ENCODE results near the gene WNK1. TPM values are rescaled to one million over a fixed set of nuclear protein-coding genes. Genes with fewer than 3 reads are reported as not detected.

The WNK1 gene
- total RNA-seq, 1 donor from 2014 or later, result 215 TPM

DNA sequence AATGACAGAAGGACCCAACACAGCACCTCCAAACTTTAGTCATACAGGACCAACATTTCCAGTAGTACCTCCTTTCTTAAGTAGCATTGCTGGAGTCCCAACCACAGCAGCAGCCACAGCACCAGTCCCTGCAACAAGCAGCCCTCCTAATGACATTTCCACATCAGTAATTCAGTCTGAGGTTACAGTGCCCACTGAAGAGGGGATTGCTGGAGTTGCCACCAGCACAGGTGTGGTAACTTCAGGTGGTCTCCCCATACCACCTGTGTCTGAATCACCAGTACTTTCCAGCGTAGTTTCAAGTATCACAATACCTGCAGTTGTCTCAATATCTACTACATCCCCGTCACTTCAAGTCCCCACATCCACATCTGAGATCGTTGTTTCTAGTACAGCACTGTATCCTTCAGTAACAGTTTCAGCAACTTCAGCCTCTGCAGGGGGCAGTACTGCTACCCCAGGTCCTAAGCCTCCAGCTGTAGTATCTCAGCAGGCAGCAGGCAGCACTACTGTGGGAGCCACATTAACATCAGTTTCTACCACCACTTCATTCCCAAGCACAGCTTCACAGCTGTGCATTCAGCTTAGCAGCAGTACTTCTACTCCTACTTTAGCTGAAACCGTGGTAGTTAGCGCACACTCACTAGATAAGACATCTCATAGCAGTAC is 132.5 kb downstream of the WNK1 start:
- intact Hi-C loops (cut with DNase I), result no loop called here
- DNase-seq (no peak), ATAC-seq (no peak)
- no peak overlapping the region for H3K27ac ChIP-seq
- peaks cover 100% of the 10 kb centered on the region for H3K36me3 ChIP-seq
- TF ChIP-seq, protein P1, sequence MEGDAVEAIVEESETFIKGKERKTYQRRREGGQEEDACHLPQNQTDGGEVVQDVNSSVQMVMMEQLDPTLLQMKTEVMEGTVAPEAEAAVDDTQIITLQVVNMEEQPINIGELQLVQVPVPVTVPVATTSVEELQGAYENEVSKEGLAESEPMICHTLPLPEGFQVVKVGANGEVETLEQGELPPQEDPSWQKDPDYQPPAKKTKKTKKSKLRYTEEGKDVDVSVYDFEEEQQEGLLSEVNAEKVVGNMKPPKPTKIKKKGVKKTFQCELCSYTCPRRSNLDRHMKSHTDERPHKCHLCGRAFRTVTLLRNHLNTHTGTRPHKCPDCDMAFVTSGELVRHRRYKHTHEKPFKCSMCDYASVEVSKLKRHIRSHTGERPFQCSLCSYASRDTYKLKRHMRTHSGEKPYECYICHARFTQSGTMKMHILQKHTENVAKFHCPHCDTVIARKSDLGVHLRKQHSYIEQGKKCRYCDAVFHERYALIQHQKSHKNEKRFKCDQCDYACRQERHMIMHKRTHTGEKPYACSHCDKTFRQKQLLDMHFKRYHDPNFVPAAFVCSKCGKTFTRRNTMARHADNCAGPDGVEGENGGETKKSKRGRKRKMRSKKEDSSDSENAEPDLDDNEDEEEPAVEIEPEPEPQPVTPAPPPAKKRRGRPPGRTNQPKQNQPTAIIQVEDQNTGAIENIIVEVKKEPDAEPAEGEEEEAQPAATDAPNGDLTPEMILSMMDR (IDR thresholded peaks at IDR 0.05), result no peak
- H3K27me3 ChIP-seq, result no peaks in the 10 kb centered on the region
- no peaks in the 10 kb centered on the region for H3K9me3 ChIP-seq
- H3K4me1 ChIP-seq, result no peaks in the 10 kb centered on the region
- H3K4me3 ChIP-seq, result no peak overlapping the region

DNA sequence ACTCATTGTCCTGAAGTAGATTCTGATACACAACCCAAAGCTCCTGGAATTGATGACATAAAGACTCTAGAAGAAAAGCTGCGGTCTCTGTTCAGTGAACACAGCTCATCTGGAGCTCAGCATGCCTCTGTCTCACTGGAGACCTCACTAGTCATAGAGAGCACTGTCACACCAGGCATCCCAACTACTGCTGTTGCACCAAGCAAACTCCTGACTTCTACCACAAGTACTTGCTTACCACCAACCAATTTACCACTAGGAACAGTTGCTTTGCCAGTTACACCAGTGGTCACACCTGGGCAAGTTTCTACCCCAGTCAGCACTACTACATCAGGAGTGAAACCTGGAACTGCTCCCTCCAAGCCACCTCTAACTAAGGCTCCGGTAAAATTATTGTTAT is 133.3 kb downstream of the WNK1 start:
- H3K36me3 ChIP-seq, result peaks cover 100% of the 10 kb centered on the region
- H3K27ac ChIP-seq, result no peak overlapping the region
- DNase-seq (no peak), ATAC-seq (no peak)
- H3K4me3 ChIP-seq, result no peak overlapping the region
- H3K4me1 ChIP-seq, result no peaks in the 10 kb centered on the region
- TF ChIP-seq, protein P1 (IDR thresholded peaks at IDR 0.05), result no peak
- H3K27me3 ChIP-seq, result no peaks in the 10 kb centered on the region
- intact Hi-C loops (cut with DNase I), result no loop called here
- H3K9me3 ChIP-seq, result no peaks in the 10 kb centered on the region

GRCh38 chr12:886206-886605 is 133.8 kb downstream of the WNK1 start:
- H3K9me3 ChIP-seq, result no peaks in the 10 kb centered on the region
- TF ChIP-seq, protein P1 (IDR thresholded peaks at IDR 0.05), result no peak
- H3K4me3 ChIP-seq, result no peak overlapping the region
- H3K27ac ChIP-seq, result no peak overlapping the region
- ATAC-seq (no peak), DNase-seq (no peak)
- H3K27me3 ChIP-seq, result no peaks in the 10 kb centered on the region
- H3K4me1 ChIP-seq, result no peaks in the 10 kb centered on the region
- H3K36me3 ChIP-seq, result peaks cover 100% of the 10 kb centered on the region
- intact Hi-C loops (cut with DNase I), result no loop called here

DNA sequence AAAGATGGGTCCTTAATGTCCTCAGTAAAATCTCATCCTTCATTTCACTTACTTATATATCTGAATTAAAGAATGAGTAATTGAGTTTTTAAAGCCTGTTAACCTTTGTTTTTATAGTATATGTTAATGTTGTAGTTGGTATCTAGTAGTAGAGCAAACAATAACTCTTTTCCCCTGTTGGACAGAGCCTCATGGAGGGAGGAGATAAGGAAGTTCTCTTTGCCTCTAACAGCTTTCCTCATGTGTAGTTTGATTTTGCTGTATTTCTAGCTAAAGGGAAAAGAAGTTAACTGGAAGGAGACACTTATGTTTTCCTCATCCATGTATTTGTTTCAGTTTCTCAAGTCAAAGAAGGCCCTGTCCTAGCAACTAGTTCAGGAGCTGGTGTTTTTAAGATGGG is 141.8 kb downstream of the WNK1 start:
- no peak overlapping the region for H3K4me3 ChIP-seq
- DNase-seq (no peak), ATAC-seq (no peak)
- H3K9me3 ChIP-seq, result no peaks in the 10 kb centered on the region
- H3K36me3 ChIP-seq, result peaks cover 90% of the 10 kb centered on the region
- intact Hi-C loops (cut with DNase I), result no loop called here
- TF ChIP-seq, protein P1 (IDR thresholded peaks at IDR 0.05), result no peak
- no peaks in the 10 kb centered on the region for H3K4me1 ChIP-seq
- H3K27ac ChIP-seq, result no peak overlapping the region
- H3K27me3 ChIP-seq, result no peaks in the 10 kb centered on the region

DNA sequence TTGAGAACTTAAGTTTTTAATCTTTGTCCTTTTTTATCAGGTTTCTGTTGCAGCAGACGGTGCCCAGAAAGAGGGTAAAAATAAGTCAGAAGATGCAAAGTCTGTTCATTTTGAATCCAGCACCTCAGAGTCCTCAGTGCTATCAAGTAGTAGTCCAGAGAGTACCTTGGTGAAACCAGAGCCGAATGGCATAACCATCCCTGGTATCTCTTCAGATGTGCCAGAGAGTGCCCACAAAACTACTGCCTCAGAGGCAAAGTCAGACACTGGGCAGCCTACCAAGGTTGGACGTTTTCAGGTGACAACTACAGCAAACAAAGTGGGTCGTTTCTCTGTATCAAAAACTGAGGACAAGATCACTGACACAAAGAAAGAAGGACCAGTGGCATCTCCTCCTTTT is 143.7 kb downstream of the WNK1 start:
- Histone ChIP-seq H3K27me3 (no peaks in the 10 kb centered on the region), H3K36me3 (peaks cover 90% of the 10 kb centered on the region), H3K4me3 (no peak overlapping the region), H3K4me1 (no peaks in the 10 kb centered on the region), H3K27ac (no peak overlapping the region), H3K9me3 (no peaks in the 10 kb centered on the region)
- DNase-seq (no peak), ATAC-seq (no peak)
- TF ChIP-seq, protein P1 (IDR thresholded peaks at IDR 0.05), result no peak
- intact Hi-C loops (cut with DNase I), result no loop called here

GRCh38 chr12:897386-897785 is 145.0 kb downstream of the WNK1 start:
- no peak overlapping the region for H3K4me3 ChIP-seq
- H3K36me3 ChIP-seq, result peaks cover 90% of the 10 kb centered on the region
- no peak for ATAC-seq
- intact Hi-C loops (cut with DNase I), result no loop called here
- TF ChIP-seq, protein P1 (IDR thresholded peaks at IDR 0.05), result no peak
- no peaks in the 10 kb centered on the region for H3K27me3 ChIP-seq
- DNase-seq, result no peak
- H3K27ac ChIP-seq, result no peak overlapping the region
- no peaks in the 10 kb centered on the region for H3K9me3 ChIP-seq
- no peaks in the 10 kb centered on the region for H3K4me1 ChIP-seq

All from upper lobe of right lung (tissue), 1 donor.